Measurements from ENCODE around the gene ELMO1. TPM values are rescaled to one million over a fixed set of nuclear protein-coding genes. Genes with fewer than 3 reads are reported as not detected.
A peak's percentile ranks its signal among the peaks of the same experiment; 100 is the strongest.

Gene ELMO1
- total RNA-seq, 1 experiment from 2014 or later = 7.8 TPM

DNA sequence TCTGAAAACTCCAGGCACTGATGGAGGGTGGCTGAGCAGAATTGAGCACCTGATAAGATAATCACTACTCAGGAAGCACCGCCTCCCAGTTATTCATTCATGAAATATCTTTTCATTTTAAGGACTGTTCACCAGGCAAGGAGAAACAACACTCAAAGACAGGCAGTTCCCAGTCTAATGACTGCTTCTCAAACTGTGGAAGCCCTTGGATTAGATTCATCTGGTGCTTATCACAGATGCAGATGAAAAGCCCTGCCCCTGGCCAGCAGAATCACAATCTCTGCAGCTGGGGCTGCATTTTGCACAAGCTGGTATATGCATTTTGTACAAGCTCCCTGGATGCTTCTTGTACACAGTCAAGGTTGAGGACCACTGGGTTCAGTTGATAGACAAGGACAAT, 109.7 kb downstream of the ELMO1 start:
- Histone ChIP-seq H3K56ac (ENCODE audit: insufficient read length, low read depth, low read length) (no peak overlapping the region), H3T11ph (ENCODE audit: low read length) (no peak overlapping the region), H3K18ac (ENCODE audit: insufficient read length, low read depth, low read length) (no peak overlapping the region), H2AFZ (ENCODE audit: low read length) (no peak overlapping the region), H3K27me3 (ENCODE audit: insufficient read depth, low read length) (no peaks in the 10 kb centered on the region), H3K9ac (ENCODE audit: extremely low read depth, insufficient read length, low read length) (no peak overlapping the region), H2BK5ac (ENCODE audit: insufficient read length, low read length) (no peak overlapping the region), H3K4me1 (ENCODE audit: insufficient read depth, low read length) (no peaks in the 10 kb centered on the region), H3K27ac (ENCODE audit: insufficient read length, low read depth, low read length) (no peak overlapping the region), H4K5ac (ENCODE audit: insufficient read length, low read depth, low read length) (no peak overlapping the region), H2BK15ac (ENCODE audit: low read depth, low read length) (no peak overlapping the region), H3K9me3 (ENCODE audit: control insufficient read depth, low read depth, low read length) (no peaks in the 10 kb centered on the region), H3K4ac (ENCODE audit: low read depth, low read length) (no peak overlapping the region), H3K23me2 (ENCODE audit: insufficient read length, low read depth, low read length, poor library complexity, severe bottlenecking) (no peaks in the 10 kb centered on the region), H3K79me2 (ENCODE audit: insufficient read depth, low read length) (no peaks in the 10 kb centered on the region), H3K79me1 (ENCODE audit: insufficient read depth, low read depth, low read length, poor library complexity, severe bottlenecking) (no peaks in the 10 kb centered on the region), H4K8ac (replicated peaks; ENCODE audit: insufficient read length, low read depth, low read length) (no peak overlapping the region), H2BK20ac (ENCODE audit: low read depth, low read length, poor library complexity, severe bottlenecking) (no peak overlapping the region), H4K91ac (ENCODE audit: insufficient read length, low read depth, low read length) (no peak overlapping the region), H2BK120ac (ENCODE audit: low read depth, low read length, poor library complexity, severe bottlenecking) (no peak overlapping the region), H3K14ac (ENCODE audit: insufficient read depth, low read length) (no peak overlapping the region), H2BK12ac (ENCODE audit: insufficient read length, low read depth, low read length) (no peak overlapping the region), H3K4me2 (ENCODE audit: insufficient read depth, insufficient read length, low read length) (no peak overlapping the region), H2AK5ac (ENCODE audit: insufficient read length, low read length) (no peak overlapping the region), H4K20me1 (ENCODE audit: control insufficient read depth, insufficient read depth, insufficient read length) (no peaks in the 10 kb centered on the region), H3K23ac (ENCODE audit: insufficient read length, low read depth, low read length) (no peak overlapping the region)
- H3K36me3 Mint-ChIP-seq (ENCODE audit: insufficient read depth in 1 of 3, low read depth in 3 of 3) = peaks cover 0 to 6% (median 0%) of the 10 kb centered on the region in 3 experiments; a peak in 1 of 7 replicates
- H3K4me3 Mint-ChIP-seq = no peak overlapping the region
- TF ChIP-seq, protein P1, sequence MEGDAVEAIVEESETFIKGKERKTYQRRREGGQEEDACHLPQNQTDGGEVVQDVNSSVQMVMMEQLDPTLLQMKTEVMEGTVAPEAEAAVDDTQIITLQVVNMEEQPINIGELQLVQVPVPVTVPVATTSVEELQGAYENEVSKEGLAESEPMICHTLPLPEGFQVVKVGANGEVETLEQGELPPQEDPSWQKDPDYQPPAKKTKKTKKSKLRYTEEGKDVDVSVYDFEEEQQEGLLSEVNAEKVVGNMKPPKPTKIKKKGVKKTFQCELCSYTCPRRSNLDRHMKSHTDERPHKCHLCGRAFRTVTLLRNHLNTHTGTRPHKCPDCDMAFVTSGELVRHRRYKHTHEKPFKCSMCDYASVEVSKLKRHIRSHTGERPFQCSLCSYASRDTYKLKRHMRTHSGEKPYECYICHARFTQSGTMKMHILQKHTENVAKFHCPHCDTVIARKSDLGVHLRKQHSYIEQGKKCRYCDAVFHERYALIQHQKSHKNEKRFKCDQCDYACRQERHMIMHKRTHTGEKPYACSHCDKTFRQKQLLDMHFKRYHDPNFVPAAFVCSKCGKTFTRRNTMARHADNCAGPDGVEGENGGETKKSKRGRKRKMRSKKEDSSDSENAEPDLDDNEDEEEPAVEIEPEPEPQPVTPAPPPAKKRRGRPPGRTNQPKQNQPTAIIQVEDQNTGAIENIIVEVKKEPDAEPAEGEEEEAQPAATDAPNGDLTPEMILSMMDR (conservative IDR thresholded peaks at IDR 0.05) = no peak
- peaks cover 7 to 11% of the 10 kb centered on the region in 2 experiments for H3K4me1 Mint-ChIP-seq
- no CpG with 5 or more reads among the region's 1 CpG for WGBS (ENCODE audit: extremely low coverage, insufficient read length, low lambda C conversion rate)
- DNase-seq = no peak
- peak overlapping the region in 1 of 3 experiments; percentile 25; a peak in 1 of 7 replicates for H3K27ac Mint-ChIP-seq
- H3K27me3 Mint-ChIP-seq (ENCODE audit: low read depth) = no peaks in the 10 kb centered on the region
- H3K9me3 Mint-ChIP-seq = no peaks in the 10 kb centered on the region
